HEK293 (cell line): Measurements from ENCODE around the gene WDR13.
"Not testable (repeated sequence)": the region's sequence is repeated elsewhere in the genome, so short reads cannot be mapped to it uniquely, and the experiment has no call there.

Experiments
- ATF2 ChIP-seq: fragments of 450-650 bp; formaldehyde crosslinking; IDR thresholded peaks from 2 replicates; pipeline ENCODE4 v1.5.1; 2016; ENCODE audit warnings: missing biosample characterization, missing genetic modification characterization, low read depth
- GLIS2 ChIP-seq: fragments of 450-650 bp; formaldehyde crosslinking; IDR thresholded peaks from 2 replicates; pipeline ENCODE4 v1.5.1; 2016; ENCODE audit warnings: missing biosample characterization, missing genetic modification characterization
- REST ChIP-seq: fragments of 450-650 bp; formaldehyde crosslinking; IDR thresholded peaks from 2 replicates; pipeline ENCODE4 v1.5.1; 2016; ENCODE audit warnings: missing biosample characterization, missing genetic modification characterization
- SALL2 ChIP-seq: fragments of 450-650 bp; formaldehyde crosslinking; IDR thresholded peaks from 2 replicates; pipeline ENCODE4 v1.5.0; 2017; ENCODE audit warnings: missing biosample characterization, mild to moderate bottlenecking, missing genetic modification characterization, borderline replicate concordance
- SP7 ChIP-seq: fragments of 450-650 bp; formaldehyde crosslinking; IDR thresholded peaks from 2 replicates; pipeline ENCODE4 v1.5.1; 2016; ENCODE audit warnings: missing biosample characterization, missing genetic modification characterization
- ZBTB1 ChIP-seq: fragments of 450-650 bp; formaldehyde crosslinking; IDR thresholded peaks from 2 replicates; pipeline ENCODE4 v1.5.1; 2016; ENCODE audit warnings: missing biosample characterization, missing genetic modification characterization
- ZNF155 ChIP-seq: fragments of 450-650 bp; formaldehyde crosslinking; IDR thresholded peaks from 2 replicates; pipeline ENCODE4 v1.5.1; 2016; ENCODE audit warnings: missing biosample characterization, missing genetic modification characterization
- ZNF211 ChIP-seq: fragments of 450-650 bp; formaldehyde crosslinking; IDR thresholded peaks from 2 replicates; pipeline ENCODE4 v1.5.1; 2016; ENCODE audit warnings: low read depth, missing biosample characterization, missing genetic modification characterization
- ZNF488 ChIP-seq: fragments of 450-650 bp; formaldehyde crosslinking; IDR thresholded peaks from 2 replicates; pipeline ENCODE4 v1.5.1; 2016; ENCODE audit warnings: missing biosample characterization, missing genetic modification characterization
- ZNF530 ChIP-seq: fragments of 450-650 bp; formaldehyde crosslinking; IDR thresholded peaks from 2 replicates; pipeline ENCODE4 v1.5.1; 2016; ENCODE audit warnings: low read depth, missing biosample characterization, missing genetic modification characterization
- TF ChIP-seq, protein P1 (sequence below): fragments of 450-650 bp; formaldehyde crosslinking; IDR thresholded peaks from 2 replicates; pipeline ENCODE4 v1.5.1; 2016; ENCODE audit warnings: missing biosample characterization, missing genetic modification characterization, low read depth
- TF ChIP-seq, protein P2 (sequence below): fragments of 450-650 bp; formaldehyde crosslinking; IDR thresholded peaks from 2 replicates; pipeline ENCODE4 v1.5.1; 2016; ENCODE audit warnings: missing biosample characterization, missing genetic modification characterization

GRCh38 chrX:48652055-48652579, 54.8 kb downstream of the WDR13 start:
- TF ChIP-seq SP7, ZNF211, ZNF488, ZBTB1, SALL2, REST, GLIS2, ZNF530, ZNF155, ATF2 (tag by site-specific recombination): not testable (repeated sequence)
- TF ChIP-seq, protein P1, sequence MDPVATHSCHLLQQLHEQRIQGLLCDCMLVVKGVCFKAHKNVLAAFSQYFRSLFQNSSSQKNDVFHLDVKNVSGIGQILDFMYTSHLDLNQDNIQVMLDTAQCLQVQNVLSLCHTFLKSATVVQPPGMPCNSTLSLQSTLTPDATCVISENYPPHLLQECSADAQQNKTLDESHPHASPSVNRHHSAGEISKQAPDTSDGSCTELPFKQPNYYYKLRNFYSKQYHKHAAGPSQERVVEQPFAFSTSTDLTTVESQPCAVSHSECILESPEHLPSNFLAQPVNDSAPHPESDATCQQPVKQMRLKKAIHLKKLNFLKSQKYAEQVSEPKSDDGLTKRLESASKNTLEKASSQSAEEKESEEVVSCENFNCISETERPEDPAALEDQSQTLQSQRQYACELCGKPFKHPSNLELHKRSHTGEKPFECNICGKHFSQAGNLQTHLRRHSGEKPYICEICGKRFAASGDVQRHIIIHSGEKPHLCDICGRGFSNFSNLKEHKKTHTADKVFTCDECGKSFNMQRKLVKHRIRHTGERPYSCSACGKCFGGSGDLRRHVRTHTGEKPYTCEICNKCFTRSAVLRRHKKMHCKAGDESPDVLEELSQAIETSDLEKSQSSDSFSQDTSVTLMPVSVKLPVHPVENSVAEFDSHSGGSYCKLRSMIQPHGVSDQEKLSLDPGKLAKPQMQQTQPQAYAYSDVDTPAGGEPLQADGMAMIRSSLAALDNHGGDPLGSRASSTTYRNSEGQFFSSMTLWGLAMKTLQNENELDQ (tag by site-specific recombination): not testable (repeated sequence)
- TF ChIP-seq, protein P2, sequence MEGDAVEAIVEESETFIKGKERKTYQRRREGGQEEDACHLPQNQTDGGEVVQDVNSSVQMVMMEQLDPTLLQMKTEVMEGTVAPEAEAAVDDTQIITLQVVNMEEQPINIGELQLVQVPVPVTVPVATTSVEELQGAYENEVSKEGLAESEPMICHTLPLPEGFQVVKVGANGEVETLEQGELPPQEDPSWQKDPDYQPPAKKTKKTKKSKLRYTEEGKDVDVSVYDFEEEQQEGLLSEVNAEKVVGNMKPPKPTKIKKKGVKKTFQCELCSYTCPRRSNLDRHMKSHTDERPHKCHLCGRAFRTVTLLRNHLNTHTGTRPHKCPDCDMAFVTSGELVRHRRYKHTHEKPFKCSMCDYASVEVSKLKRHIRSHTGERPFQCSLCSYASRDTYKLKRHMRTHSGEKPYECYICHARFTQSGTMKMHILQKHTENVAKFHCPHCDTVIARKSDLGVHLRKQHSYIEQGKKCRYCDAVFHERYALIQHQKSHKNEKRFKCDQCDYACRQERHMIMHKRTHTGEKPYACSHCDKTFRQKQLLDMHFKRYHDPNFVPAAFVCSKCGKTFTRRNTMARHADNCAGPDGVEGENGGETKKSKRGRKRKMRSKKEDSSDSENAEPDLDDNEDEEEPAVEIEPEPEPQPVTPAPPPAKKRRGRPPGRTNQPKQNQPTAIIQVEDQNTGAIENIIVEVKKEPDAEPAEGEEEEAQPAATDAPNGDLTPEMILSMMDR (tag by site-specific recombination): not testable (repeated sequence)
